WTC11 (cell line): ENCODE results near the gene RAMP1. TPM values are rescaled to one million over a fixed set of nuclear protein-coding genes. Genes with fewer than 3 reads are reported as not detected.
"Not testable (repeated sequence)": the region's sequence is repeated elsewhere in the genome, so short reads cannot be mapped to it uniquely, and the experiment has no call there.

ENCODE experiments used
- ATAC-seq: fragments of 200-7000 bp; cut with Tn5 transposase; 2 replicates; pipeline ENCODE4 v1.10.0; 2021; ENCODE audit warnings: mild to moderate bottlenecking, moderate library complexity
- CTCF ChIA-PET: fragments of 300-600 bp; sonication (Branson Sonifier 250); formaldehyde crosslinking; loops from one replicate; lab custom pipeline; 2021; ENCODE audit warnings: antibody characterized with exemption; lab: Charles Lee
- POLR2A ChIA-PET: fragments of 350-600 bp; sonication (Branson Sonifier 250); formaldehyde crosslinking; loops from one replicate; lab custom pipeline; 2021; ENCODE audit warnings: antibody characterized with exemption; lab: Charles Lee
- DNase-seq: peaks from one replicate; pipeline ENCODE4 v3.0.0; 2021; ENCODE audit warnings: low spot score
- H3K27ac Mint-ChIP-seq: 2 replicates; pipeline ENCODE4 v1.8.0; 2021; ENCODE audit warnings: mixed read lengths
- H3K27me3 Mint-ChIP-seq: 2 replicates; pipeline ENCODE4 v1.8.0; 2021; ENCODE audit warnings: low read depth, mild to moderate bottlenecking, moderate library complexity, mixed read lengths
- H3K36me3 Mint-ChIP-seq: 2 replicates; pipeline ENCODE4 v1.8.0; 2021; ENCODE audit warnings: mixed read lengths
- H3K4me1 Mint-ChIP-seq: 2 replicates; pipeline ENCODE4 v1.8.0; 2022; ENCODE audit warnings: mixed read lengths
- H3K4me3 Mint-ChIP-seq: 2 replicates; pipeline ENCODE4 v1.8.0; 2021; ENCODE audit warnings: mild to moderate bottlenecking, moderate library complexity, mixed read lengths
- H3K9me3 Mint-ChIP-seq: 2 replicates; pipeline ENCODE4 v1.8.0; 2021; ENCODE audit warnings: mixed read lengths
- ATF1 ChIP-seq: sonication (generic); formaldehyde crosslinking; IDR thresholded peaks from 2 replicates; pipeline ENCODE4 v1.8.1; 2023; ENCODE audit warnings: mild to moderate bottlenecking, moderate library complexity, missing genetic modification reagents
- ATF6 ChIP-seq: sonication (generic); formaldehyde crosslinking; IDR thresholded peaks from 2 replicates; pipeline ENCODE4 v1.8.1; 2023; ENCODE audit warnings: mild to moderate bottlenecking, missing genetic modification reagents
- CREM ChIP-seq: sonication (generic); formaldehyde crosslinking; IDR thresholded peaks from 2 replicates; pipeline ENCODE4 v1.8.1; 2022; ENCODE audit warnings: mild to moderate bottlenecking, missing genetic modification reagents, moderate library complexity
- FOXK1 ChIP-seq: sonication (generic); formaldehyde crosslinking; IDR thresholded peaks from 2 replicates; pipeline ENCODE4 v1.8.0; 2022; ENCODE audit warnings: mild to moderate bottlenecking, moderate library complexity, missing genetic modification reagents
- HMGXB4 ChIP-seq: sonication (generic); formaldehyde crosslinking; IDR thresholded peaks from 2 replicates; pipeline ENCODE4 v1.8.1; 2023; ENCODE audit warnings: mild to moderate bottlenecking, moderate library complexity, missing genetic modification reagents
- KAT7 ChIP-seq: sonication (generic); formaldehyde crosslinking; IDR thresholded peaks from 2 replicates; pipeline ENCODE4 v1.8.1; 2023; ENCODE audit warnings: missing genetic modification reagents, mild to moderate bottlenecking, borderline replicate concordance
- PRRX2 ChIP-seq: fragments of 250-450 bp; sonication (Bioruptor Pico); IDR thresholded peaks from 2 replicates; pipeline ENCODE4 v1.8.0; 2021; ENCODE audit warnings: mild to moderate bottlenecking
- SMAD4 ChIP-seq: sonication (generic); formaldehyde crosslinking; IDR thresholded peaks from 2 replicates; pipeline ENCODE4 v1.8.0; 2022; ENCODE audit warnings: mild to moderate bottlenecking, missing genetic modification reagents
- SOX15 ChIP-seq: fragments of 250-450 bp; sonication (Bioruptor Pico); IDR thresholded peaks from 2 replicates; pipeline ENCODE4 v1.9.0; 2021; ENCODE audit warnings: mild to moderate bottlenecking
- TEAD1 ChIP-seq: sonication (generic); formaldehyde crosslinking; IDR thresholded peaks from 2 replicates; pipeline ENCODE4 v1.8.0; 2022; ENCODE audit warnings: mild to moderate bottlenecking, missing genetic modification reagents
- ZBTB21 ChIP-seq: sonication (generic); formaldehyde crosslinking; IDR thresholded peaks from 2 replicates; pipeline ENCODE4 v1.8.1; 2023; ENCODE audit warnings: mild to moderate bottlenecking, missing genetic modification reagents, borderline replicate concordance
- ZBTB43 ChIP-seq: sonication (generic); formaldehyde crosslinking; IDR thresholded peaks from 2 replicates; pipeline ENCODE4 v1.8.1; 2023; ENCODE audit warnings: mild to moderate bottlenecking, missing genetic modification reagents
- ZNF219 ChIP-seq: sonication (generic); formaldehyde crosslinking; IDR thresholded peaks from 2 replicates; pipeline ENCODE4 v1.8.0; 2023; ENCODE audit warnings: missing genetic modification reagents, mild to moderate bottlenecking, borderline replicate concordance
- ZNF317 ChIP-seq: sonication (generic); formaldehyde crosslinking; IDR thresholded peaks from 2 replicates; pipeline ENCODE4 v1.8.1; 2023; ENCODE audit warnings: low read depth, mild to moderate bottlenecking, moderate library complexity, missing genetic modification reagents, borderline replicate concordance
- ZSCAN18 ChIP-seq: fragments of 250-450 bp; sonication (Bioruptor Pico); IDR thresholded peaks from 2 replicates; pipeline ENCODE4 v2.1.2; 2022; ENCODE audit warnings: mild to moderate bottlenecking, moderate library complexity
- total RNA-seq: library from RNA; stranded (reverse); gene quantifications from 3 replicates; pipeline ENCODE4 v1.2.3, GENCODE V29; 2021
- TF ChIP-seq, protein P1 (sequence below): sonication (generic); formaldehyde crosslinking; IDR thresholded peaks from 2 replicates; pipeline ENCODE4 v1.8.1; 2022; ENCODE audit warnings: missing genetic modification reagents, borderline replicate concordance
- TF ChIP-seq, protein P2 (sequence below): fragments of 250-450 bp; sonication (Bioruptor Pico); IDR thresholded peaks from 2 replicates; pipeline ENCODE4 v1.9.0; 2021; ENCODE audit warnings: mild to moderate bottlenecking

Gene RAMP1
- total RNA-seq, 1 experiment from 2014 or later = 1.0 TPM

DNA sequence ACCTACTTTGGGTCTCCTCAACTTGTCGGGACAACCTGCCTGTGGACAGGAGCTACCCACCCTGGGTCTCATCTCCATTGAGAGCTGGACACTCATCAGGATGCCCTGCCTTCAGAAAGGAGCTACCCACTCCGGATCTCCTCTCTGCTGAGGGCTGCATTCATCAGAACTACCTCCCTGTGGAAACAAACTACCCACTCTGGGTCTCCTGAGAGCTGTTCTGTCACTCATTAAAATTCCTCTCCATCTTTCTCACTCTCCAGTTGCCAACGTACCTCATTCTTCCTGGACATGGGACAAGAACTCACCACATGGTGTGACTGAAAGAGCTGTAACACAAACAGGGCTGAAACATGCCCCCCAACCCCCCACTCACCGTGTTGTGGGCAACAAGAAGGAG lies 84.9 kb downstream of the RAMP1 start (continued):
- TF ChIP-seq, protein P1, sequence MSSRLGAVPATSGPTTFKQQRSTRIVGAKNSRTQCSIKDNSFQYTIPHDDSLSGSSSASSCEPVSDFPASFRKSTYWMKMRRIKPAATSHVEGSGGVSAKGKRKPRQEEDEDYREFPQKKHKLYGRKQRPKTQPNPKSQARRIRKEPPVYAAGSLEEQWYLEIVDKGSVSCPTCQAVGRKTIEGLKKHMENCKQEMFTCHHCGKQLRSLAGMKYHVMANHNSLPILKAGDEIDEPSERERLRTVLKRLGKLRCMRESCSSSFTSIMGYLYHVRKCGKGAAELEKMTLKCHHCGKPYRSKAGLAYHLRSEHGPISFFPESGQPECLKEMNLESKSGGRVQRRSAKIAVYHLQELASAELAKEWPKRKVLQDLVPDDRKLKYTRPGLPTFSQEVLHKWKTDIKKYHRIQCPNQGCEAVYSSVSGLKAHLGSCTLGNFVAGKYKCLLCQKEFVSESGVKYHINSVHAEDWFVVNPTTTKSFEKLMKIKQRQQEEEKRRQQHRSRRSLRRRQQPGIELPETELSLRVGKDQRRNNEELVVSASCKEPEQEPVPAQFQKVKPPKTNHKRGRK (CRISPR knock-in tag) = no peak
- TF ChIP-seq, all 79 proteins: peak for 0

DNA sequence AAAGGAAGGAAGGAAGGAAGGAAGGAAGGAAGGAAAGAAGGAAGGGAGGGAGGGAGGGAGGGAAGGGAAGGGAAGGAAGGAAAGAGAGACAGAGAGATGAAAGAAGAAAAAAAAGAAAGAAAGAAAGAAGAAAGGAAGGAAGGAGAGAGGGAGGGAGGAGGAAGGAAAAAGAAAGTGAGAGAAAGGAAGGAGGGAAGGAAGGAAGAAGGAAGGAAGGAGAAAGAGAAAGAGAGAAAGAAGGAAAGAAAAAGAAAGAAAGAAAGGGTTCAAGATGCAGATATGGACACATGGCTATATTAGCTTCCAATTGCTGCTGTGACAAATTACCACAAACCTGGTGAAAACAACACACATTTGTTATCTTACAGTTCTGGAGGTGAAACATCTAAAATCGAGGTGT lies 87.0 kb downstream of the RAMP1 start:
- Mint-ChIP-seq H3K9me3 (peaks cover 35% of the 10 kb centered on the region), H3K36me3 (peaks cover 17% of the 10 kb centered on the region)
- TF ChIP-seq, protein P2, sequence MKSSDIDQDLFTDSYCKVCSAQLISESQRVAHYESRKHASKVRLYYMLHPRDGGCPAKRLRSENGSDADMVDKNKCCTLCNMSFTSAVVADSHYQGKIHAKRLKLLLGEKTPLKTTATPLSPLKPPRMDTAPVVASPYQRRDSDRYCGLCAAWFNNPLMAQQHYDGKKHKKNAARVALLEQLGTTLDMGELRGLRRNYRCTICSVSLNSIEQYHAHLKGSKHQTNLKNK = no peak
- TF ChIP-seq KAT7 (CRISPR knock-in tag) = no peak
- TF ChIP-seq, all 79 proteins: peak for 0
- peaks cover 10% of the 10 kb centered on the region for H3K27me3 Mint-ChIP-seq
- no peak for DNase-seq
- POLR2A ChIA-PET = no interaction called here
- H3K4me3 Mint-ChIP-seq = no peak overlapping the region
- CTCF ChIA-PET = interaction anchor here (1.1 kb wide), 1 partner anchor 10 kb away, joined by 3 read pairs; no protein-coding TSS in a partner anchor
- no peak for ATAC-seq
- H3K4me1 Mint-ChIP-seq = no peaks in the 10 kb centered on the region; the same call in 1 of the 2 replicates
- no peak overlapping the region for H3K27ac Mint-ChIP-seq

- ATAC-seq, H3K4me3 Mint-ChIP-seq, POLR2A ChIA-PET, H3K27ac Mint-ChIP-seq, DNase-seq, H3K4me1 Mint-ChIP-seq, H3K9me3 Mint-ChIP-seq, CTCF ChIA-PET, H3K36me3 Mint-ChIP-seq: not testable (repeated sequence)
- H3K27me3 Mint-ChIP-seq = peaks cover 12% of the 10 kb centered on the region
Measured at GRCh38 chr2:237951354-237951753, 91.9 kb downstream of the RAMP1 start.

GRCh38 chr2:237951878-237952277 lies 92.5 kb downstream of the RAMP1 start:
- POLR2A ChIA-PET = no interaction called here

GRCh38 chr2:237952851-237953250 lies 93.4 kb downstream of the RAMP1 start:
- ChIA-PET POLR2A (no interaction called here), CTCF (interaction anchor here (4.8 kb wide), 1 partner anchor 30 kb away, joined by 26 read pairs; no protein-coding TSS in a partner anchor)
- ATAC-seq (no peak), DNase-seq (no peak)
- Mint-ChIP-seq H3K27ac (no peak overlapping the region), H3K4me1 (peaks cover 10% of the 10 kb centered on the region; the same call in 1 of the 2 replicates), H3K9me3 (no peaks in the 10 kb centered on the region), H3K4me3 (no peak overlapping the region), H3K27me3 (peaks cover 19% of the 10 kb centered on the region), H3K36me3 (no peaks in the 10 kb centered on the region)
- TF ChIP-seq ZNF219 (CRISPR knock-in tag) = no peak
- no peak for TF ChIP-seq SMAD4
- no peak for TF ChIP-seq PRRX2
- TF ChIP-seq ZSCAN18 (CRISPR knock-in tag) = no peak
- TF ChIP-seq TEAD1 (CRISPR knock-in tag) = no peak
- no peak for TF ChIP-seq SOX15 (CRISPR knock-in tag)
- TF ChIP-seq ZBTB21 = no peak
- no peak for TF ChIP-seq FOXK1 (CRISPR knock-in tag)
- TF ChIP-seq HMGXB4 (CRISPR knock-in tag) = no peak

More at GRCh38 chr2:237951878-237952277, 92.5 kb downstream of the RAMP1 start:
- no peak overlapping the region for H3K27ac Mint-ChIP-seq
- peaks cover 6% of the 10 kb centered on the region for H3K9me3 Mint-ChIP-seq
- DNase-seq (no peak), ATAC-seq (no peak)
- H3K4me3 Mint-ChIP-seq = no peak overlapping the region
- H3K27me3 Mint-ChIP-seq = peaks cover 15% of the 10 kb centered on the region
- no peak for TF ChIP-seq ZBTB43 (CRISPR knock-in tag)
- TF ChIP-seq ZNF317 (CRISPR knock-in tag) = no peak
- no peak for TF ChIP-seq CREM (CRISPR knock-in tag)
- no peak for TF ChIP-seq ATF6
- TF ChIP-seq ATF1 (CRISPR knock-in tag) = no peak
- CTCF ChIA-PET = no interaction called here
- H3K36me3 Mint-ChIP-seq = no peaks in the 10 kb centered on the region
- peaks cover 10% of the 10 kb centered on the region; the same call in 1 of the 2 replicates for H3K4me1 Mint-ChIP-seq
